AG04450 (cell line): Measurements from ENCODE around the gene SLC10A3. TPM values are rescaled to one million over a fixed set of nuclear protein-coding genes. Genes with fewer than 3 reads are reported as not detected.

Source experiments
- CTCF ChIA-PET: fragments of 300-600, 350-600 bp; formaldehyde crosslinking; extraction: SDS; loops from one replicate; lab custom pipeline; 2022; ENCODE audit warnings: antibody characterized with exemption, inconsistent platforms; lab: Charles Lee
- POLR2A ChIA-PET: fragments of 350-600 bp; formaldehyde crosslinking; extraction: SDS; loops from one replicate; lab custom pipeline; 2021; ENCODE audit warnings: antibody characterized with exemption, inconsistent platforms; lab: Yijun Ruan, JAX
- DNase-seq: peaks from one replicate; pipeline ENCODE4 v3.0.0-alpha.2; 2011; ENCODE audit warnings: low read depth, low spot score
- H3K27ac ChIP-seq: one replicate; pipeline ENCODE4 v1.5.1; 2012; ENCODE audit warnings: low read depth, low read length, control low read depth
- H3K27me3 ChIP-seq: one replicate; pipeline ENCODE4 v1.6.0; 2012; ENCODE audit warnings: low read length; ENCODE audit not compliant: control insufficient read depth, insufficient read depth
- H3K4me3 ChIP-seq: 2 replicates; pipeline ENCODE4 v1.5.1; 2011; ENCODE audit warnings: mild to moderate bottlenecking, low read depth, low read length, control low read depth
- H3K9me3 ChIP-seq: 2 replicates; pipeline ENCODE4 v1.5.1; 2012; ENCODE audit warnings: low read length; ENCODE audit not compliant: control insufficient read depth, insufficient read depth
- CTCF ChIP-seq: IDR thresholded peaks from 2 replicates; pipeline ENCODE4 v1.5.1; 2011; ENCODE audit warnings: low read depth, low read length, control low read depth, inconsistent platforms
- polyA plus RNA-seq: library from polyadenylated mRNA; depleted of rRNA; stranded (reverse); fragments of >200 nt; gene quantifications from 2 replicates; pipeline ENCODE4 v1.2.3, GENCODE V29; 2011

The SLC10A3 gene
- polyA plus RNA-seq, 1 experiment: 10.1 TPM

- Histone ChIP-seq H3K27ac (no peak overlapping the region), H3K4me3 (no peak overlapping the region), H3K9me3 (no peaks in the 10 kb centered on the region), H3K27me3 (no peaks in the 10 kb centered on the region)
- no peak for DNase-seq
- ChIA-PET CTCF (no interaction called here), POLR2A (no interaction called here)
- no peak for TF ChIP-seq CTCF
Measured at GRCh38 chrX:154484255-154485149, 5.9 kb downstream of the SLC10A3 start.

- TF ChIP-seq CTCF: no peak
- POLR2A ChIA-PET: no interaction called here
Measured at GRCh38 chrX:154483325-154483724, 7.1 kb downstream of the SLC10A3 start.

GRCh38 chrX:154482786-154483185 lies 7.6 kb downstream of the SLC10A3 start:
- peaks cover 6% of the 10 kb centered on the region; the same call in 1 of the 2 replicates for H3K9me3 ChIP-seq
- ChIA-PET POLR2A (interaction anchor here (1.5 kb wide), 1 partner anchor 8 kb away, joined by 4 read pairs; the partner anchor contains the start of gene SLC10A3), CTCF (no interaction called here)
- TF ChIP-seq CTCF: no peak
- H3K4me3 ChIP-seq: no peak overlapping the region
- H3K27ac ChIP-seq: no peak overlapping the region
- H3K27me3 ChIP-seq: no peaks in the 10 kb centered on the region
- no peak for DNase-seq

More at GRCh38 chrX:154483325-154483724, 7.1 kb downstream of the SLC10A3 start:
- Histone ChIP-seq H3K27me3 (no peaks in the 10 kb centered on the region), H3K4me3 (no peak overlapping the region), H3K27ac (no peak overlapping the region), H3K9me3 (peaks cover 6% of the 10 kb centered on the region; the same call in 1 of the 2 replicates)
- CTCF ChIA-PET: no interaction called here
- no peak for DNase-seq

- H3K27ac ChIP-seq: no peak overlapping the region
- no peak for DNase-seq
- POLR2A ChIA-PET: interaction anchor here (1.5 kb wide), 1 partner anchor 9 kb away, joined by 4 read pairs; the partner anchor contains the start of gene SLC10A3
- H3K27me3 ChIP-seq: no peaks in the 10 kb centered on the region
- CTCF ChIA-PET: no interaction called here
- TF ChIP-seq CTCF: no peak
- H3K4me3 ChIP-seq: no peak overlapping the region
- H3K9me3 ChIP-seq: peaks cover 6% of the 10 kb centered on the region; the same call in 1 of the 2 replicates
Measured at GRCh38 chrX:154481911-154482601, 8.4 kb downstream of the SLC10A3 start.

- POLR2A ChIA-PET: interaction anchor here (0.5 to 1.5 kb wide), 2 partner anchors 9 to 57 kb away, joined by 4 to 5 read pairs; partner anchors contain the start of gene SLC10A3
Measured at GRCh38 chrX:154481195-154481594, 9.2 kb downstream of the SLC10A3 start.

More at GRCh38 chrX:154481195-154481594, 9.2 kb downstream of the SLC10A3 start:
- Histone ChIP-seq H3K4me3 (no peak overlapping the region), H3K27ac (no peak overlapping the region), H3K9me3 (peaks cover 6% of the 10 kb centered on the region; the same call in 1 of the 2 replicates), H3K27me3 (no peaks in the 10 kb centered on the region)
- TF ChIP-seq CTCF: no peak
- CTCF ChIA-PET: no interaction called here
- DNase-seq: no peak
